ENCODE data around the gene OXGR1.

- no peak for TF ChIP-seq CTCF (IDR thresholded peaks at IDR 0.05; ENCODE audit: insufficient read depth, low read length)
- no peak for TF ChIP-seq POLR2AphosphoS5 (IDR thresholded peaks at IDR 0.05; ENCODE audit: low read depth)
Observed at GRCh38 chr13:96935901-96936300, 58.4 kb downstream of the OXGR1 start.

Measured in HL-60 (cell line).